Smooth muscle cell (in vitro differentiated cells): ENCODE results near the gene DISC1. TPM values are rescaled to one million over a fixed set of nuclear protein-coding genes. Genes with fewer than 3 reads are reported as not detected.

Source experiments
- DNase-seq: peaks from one replicate; lab custom pipeline; 2025; ENCODE audit not compliant: unreplicated experiment; lab: John Stamatoyannopoulos, UW
- H2AFZ ChIP-seq: fragments of 200-600 bp; sonication (generic); 2 replicates; pipeline ENCODE4 v1.6.0; 2016; ENCODE audit warnings: antibody characterized with exemption, low read depth, mild to moderate bottlenecking
- H3F3A ChIP-seq: fragments of 200-600 bp; sonication (generic); 2 replicates; pipeline ENCODE4 v1.6.0; 2017; ENCODE audit warnings: antibody characterized with exemption, low read depth
- H3K27ac ChIP-seq: fragments of 200-600 bp; sonication (generic); 2 replicates; pipeline ENCODE4 v1.5.1; 2016; ENCODE audit warnings: low read depth, mild to moderate bottlenecking
- H3K27me3 ChIP-seq: fragments of 200-600 bp; sonication (generic); 2 replicates; pipeline ENCODE4 v1.6.1; 2016; ENCODE audit warnings: low read depth, mild to moderate bottlenecking
- H3K36me3 ChIP-seq: fragments of 200-600 bp; sonication (generic); 2 replicates; pipeline ENCODE4 v1.5.1; 2016; ENCODE audit warnings: low read depth
- H3K4me1 ChIP-seq: fragments of 200-600 bp; sonication (generic); 2 replicates; pipeline ENCODE4 v1.5.1; 2016; ENCODE audit warnings: low read depth
- H3K4me2 ChIP-seq: fragments of 200-600 bp; sonication (generic); 2 replicates; pipeline ENCODE4 v1.6.0; 2016; ENCODE audit warnings: mild to moderate bottlenecking
- H3K4me3 ChIP-seq: fragments of 200-600 bp; sonication (generic); 2 replicates; pipeline ENCODE4 v1.5.1; 2016; ENCODE audit warnings: mild to moderate bottlenecking
- H3K79me2 ChIP-seq: fragments of 200-600 bp; sonication (generic); 2 replicates; pipeline ENCODE4 v1.6.0; 2016; ENCODE audit warnings: low read depth, mild to moderate bottlenecking
- H3K9ac ChIP-seq: fragments of 200-600 bp; sonication (generic); 2 replicates; pipeline ENCODE4 v1.6.0; 2016; ENCODE audit warnings: low read depth
- H3K9me3 ChIP-seq: fragments of 200-600 bp; sonication (generic); replicated peaks from 2 replicates; pipeline ENCODE4 v1.5.1; 2016; ENCODE audit warnings: low read depth
- H4K20me1 ChIP-seq: fragments of 200-600 bp; sonication (generic); 2 replicates; pipeline ENCODE4 v1.6.0; 2016; ENCODE audit warnings: low read depth
- WGBS: methylation state at CpG from one replicate; pipeline ENCODE4 v1.1.7; 2016; ENCODE audit warnings: low lambda C conversion rate; 5-methylcytosine and 5-hydroxymethylcytosine counted together
- polyA plus RNA-seq: library from polyadenylated mRNA; unstranded; fragments of >200 nt; fragmentation: Nextera tagmentation; extraction: Ambion mirVana; gene quantifications from 2 replicates; pipeline ENCODE4 v1.2.1, GENCODE V29; 2016
- total RNA-seq: library from RNA; depleted of rRNA; stranded (reverse); fragments of >200 nt; gene quantifications from 2 replicates; pipeline ENCODE4 v1.2.3, GENCODE V29; 2014
- TF ChIP-seq, protein P1 (sequence below): fragments of 200-600 bp; sonication (generic); IDR thresholded peaks from 2 replicates; pipeline ENCODE4 v1.5.1; 2017; ENCODE audit warnings: borderline replicate concordance, mild to moderate bottlenecking, antibody characterized with exemption; ENCODE audit not compliant: insufficient read depth, poor library complexity, severe bottlenecking

DISC1 gene
- total and polyA plus RNA-seq, 2 experiments from 2014 or later = 0.89 to 4.3 TPM

DNA sequence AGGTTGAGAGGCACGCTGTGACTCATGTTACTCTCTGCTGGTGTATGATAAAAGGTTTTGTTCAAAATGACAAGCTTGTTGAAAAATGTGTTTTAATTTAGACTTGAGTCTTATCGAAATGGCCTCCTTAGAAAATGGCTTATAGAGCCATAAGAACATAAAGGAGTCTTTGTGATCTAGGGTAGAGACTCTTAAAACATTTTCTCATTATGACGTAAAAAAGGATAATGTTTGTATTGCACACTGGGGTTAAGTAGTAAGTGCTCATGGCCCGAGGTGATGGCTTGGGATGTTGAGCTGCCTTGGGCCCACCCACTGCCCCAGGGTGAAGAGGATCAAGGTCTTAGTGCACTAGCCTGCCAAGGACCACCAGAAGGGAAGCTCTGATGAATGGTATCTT, 117.4 kb downstream of the DISC1 start:
- Histone ChIP-seq H3K4me3 (no peak overlapping the region), H4K20me1 (no peaks in the 10 kb centered on the region)
- DNase-seq = no peak

DNA sequence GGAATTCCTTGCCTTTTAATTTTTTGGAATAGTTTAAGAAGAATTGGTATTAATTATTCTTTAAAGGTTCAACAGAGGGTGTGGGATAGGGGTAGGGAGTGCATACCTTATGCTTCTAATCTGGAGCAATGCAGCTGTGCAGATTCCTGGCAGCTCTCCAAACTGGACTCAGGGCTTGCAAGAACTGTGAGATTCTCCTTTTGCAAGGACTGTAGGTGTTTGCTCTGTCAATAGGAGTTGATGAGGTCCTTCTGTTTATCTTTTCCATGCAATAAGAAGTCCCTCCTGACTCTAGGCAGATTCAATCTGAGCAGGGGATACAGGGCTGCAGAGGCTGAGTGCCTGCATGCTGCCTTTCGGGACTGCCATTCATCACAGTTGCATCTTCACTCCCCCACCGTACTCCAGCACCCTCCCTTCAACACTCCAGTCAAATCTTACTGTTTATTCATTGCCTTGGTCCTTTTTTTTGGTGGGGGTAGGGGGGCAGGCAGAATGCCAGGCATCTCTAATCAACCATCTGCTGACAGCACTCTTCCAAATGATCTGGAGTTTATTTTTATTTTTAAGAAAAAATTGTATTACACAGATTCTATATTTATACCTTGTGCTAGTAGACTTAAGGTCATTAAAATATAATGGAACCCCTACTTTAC, 122.3 kb downstream of the DISC1 start:
- no peaks in the 10 kb centered on the region for H3K36me3 ChIP-seq
- 90% methylated on average over 2 of the region's 2 CpGs for WGBS
- H2AFZ ChIP-seq = no peak overlapping the region
- no peaks in the 10 kb centered on the region for H4K20me1 ChIP-seq
- H3K79me2 ChIP-seq = no peaks in the 10 kb centered on the region
- no peak overlapping the region for H3K27ac ChIP-seq
- H3K9me3 ChIP-seq = no peaks in the 10 kb centered on the region
- no peak for DNase-seq
- no peak overlapping the region for H3K4me2 ChIP-seq
- no peaks in the 10 kb centered on the region for H3K4me1 ChIP-seq
- no peak overlapping the region for H3K9ac ChIP-seq
- no peaks in the 10 kb centered on the region for H3F3A ChIP-seq
- H3K4me3 ChIP-seq = no peak overlapping the region
- TF ChIP-seq, protein P1, sequence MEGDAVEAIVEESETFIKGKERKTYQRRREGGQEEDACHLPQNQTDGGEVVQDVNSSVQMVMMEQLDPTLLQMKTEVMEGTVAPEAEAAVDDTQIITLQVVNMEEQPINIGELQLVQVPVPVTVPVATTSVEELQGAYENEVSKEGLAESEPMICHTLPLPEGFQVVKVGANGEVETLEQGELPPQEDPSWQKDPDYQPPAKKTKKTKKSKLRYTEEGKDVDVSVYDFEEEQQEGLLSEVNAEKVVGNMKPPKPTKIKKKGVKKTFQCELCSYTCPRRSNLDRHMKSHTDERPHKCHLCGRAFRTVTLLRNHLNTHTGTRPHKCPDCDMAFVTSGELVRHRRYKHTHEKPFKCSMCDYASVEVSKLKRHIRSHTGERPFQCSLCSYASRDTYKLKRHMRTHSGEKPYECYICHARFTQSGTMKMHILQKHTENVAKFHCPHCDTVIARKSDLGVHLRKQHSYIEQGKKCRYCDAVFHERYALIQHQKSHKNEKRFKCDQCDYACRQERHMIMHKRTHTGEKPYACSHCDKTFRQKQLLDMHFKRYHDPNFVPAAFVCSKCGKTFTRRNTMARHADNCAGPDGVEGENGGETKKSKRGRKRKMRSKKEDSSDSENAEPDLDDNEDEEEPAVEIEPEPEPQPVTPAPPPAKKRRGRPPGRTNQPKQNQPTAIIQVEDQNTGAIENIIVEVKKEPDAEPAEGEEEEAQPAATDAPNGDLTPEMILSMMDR = no peak
- H3K27me3 ChIP-seq = no peaks in the 10 kb centered on the region

More for the DNA sequence above, 117.4 kb downstream of the DISC1 start:
- Histone ChIP-seq H3K27ac (no peak overlapping the region), H3K27me3 (no peaks in the 10 kb centered on the region), H3K9ac (no peak overlapping the region), H3K4me2 (no peak overlapping the region), H3K36me3 (no peaks in the 10 kb centered on the region), H3K4me1 (no peaks in the 10 kb centered on the region), H3K9me3 (no peaks in the 10 kb centered on the region), H3K79me2 (no peaks in the 10 kb centered on the region), H3F3A (no peaks in the 10 kb centered on the region), H2AFZ (no peak overlapping the region)
- TF ChIP-seq, protein P1 = no peak
- 78% methylated on average over 4 of the region's 4 CpGs for WGBS

DNA sequence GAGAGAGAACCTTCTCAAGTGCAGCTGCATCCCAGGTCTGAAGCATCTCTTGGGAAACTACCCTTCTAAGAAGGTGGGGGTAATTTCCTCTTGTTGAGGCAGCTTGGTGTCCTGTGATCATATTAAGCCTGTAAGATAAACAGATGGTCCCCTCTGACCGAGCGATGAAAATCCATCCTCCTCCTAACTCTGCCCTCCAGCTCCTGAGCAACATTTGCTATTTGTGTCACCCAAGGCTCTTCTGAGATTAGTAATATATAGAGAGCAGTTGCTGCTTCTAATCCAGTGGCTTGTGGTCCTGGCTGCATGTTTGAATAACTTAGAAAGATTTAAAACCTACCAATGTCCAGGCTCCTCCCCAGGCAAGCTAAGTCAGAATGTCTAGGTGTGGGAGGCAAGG, 123.7 kb downstream of the DISC1 start:
- no peak overlapping the region for H3K4me3 ChIP-seq
- no peaks in the 10 kb centered on the region for H3K79me2 ChIP-seq
- H4K20me1 ChIP-seq = no peaks in the 10 kb centered on the region
- no peak overlapping the region for H2AFZ ChIP-seq
- DNase-seq = no peak
- H3F3A ChIP-seq = no peaks in the 10 kb centered on the region
- WGBS = 73% methylated on average over 2 of the region's 2 CpGs
- H3K27me3 ChIP-seq = no peaks in the 10 kb centered on the region
- no peaks in the 10 kb centered on the region for H3K9me3 ChIP-seq
- no peaks in the 10 kb centered on the region for H3K4me1 ChIP-seq
- no peaks in the 10 kb centered on the region for H3K36me3 ChIP-seq
- TF ChIP-seq, protein P1 = no peak
- no peak overlapping the region for H3K9ac ChIP-seq
- no peak overlapping the region for H3K27ac ChIP-seq
- no peak overlapping the region for H3K4me2 ChIP-seq

DNA sequence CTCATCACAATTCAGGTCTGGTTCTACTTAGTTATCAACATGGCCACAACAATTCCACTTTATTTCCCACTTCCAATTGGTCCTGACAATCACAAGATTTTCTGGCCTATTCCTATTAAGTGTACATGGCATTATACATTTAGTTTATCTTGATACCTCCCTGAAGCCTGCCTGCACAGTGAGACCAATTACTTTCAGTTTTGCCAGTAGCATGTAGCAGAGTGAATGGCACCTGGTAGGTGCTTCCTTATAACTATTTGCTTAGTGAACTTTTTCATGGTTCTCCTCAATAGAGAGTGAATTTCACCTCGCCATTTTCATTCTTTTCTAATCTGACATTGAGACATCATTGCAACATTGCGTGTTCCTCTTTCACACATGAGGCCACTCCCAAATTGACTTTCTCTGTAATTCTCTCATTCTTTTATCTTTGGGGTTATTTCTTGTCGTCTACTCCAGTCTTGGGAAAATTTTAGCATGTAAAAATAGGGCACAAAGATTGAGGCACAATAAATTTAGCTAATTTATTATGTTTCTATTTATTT, 124.3 kb downstream of the DISC1 start:
- Histone ChIP-seq H3K79me2 (no peaks in the 10 kb centered on the region), H3K4me1 (no peaks in the 10 kb centered on the region), H3K9ac (no peak overlapping the region), H3F3A (no peaks in the 10 kb centered on the region), H3K27me3 (no peaks in the 10 kb centered on the region), H3K4me2 (no peak overlapping the region), H4K20me1 (no peaks in the 10 kb centered on the region), H3K4me3 (no peak overlapping the region), H2AFZ (no peak overlapping the region), H3K36me3 (no peaks in the 10 kb centered on the region), H3K9me3 (no peaks in the 10 kb centered on the region), H3K27ac (no peak overlapping the region)
- TF ChIP-seq, protein P1 = no peak
- no peak for DNase-seq
- 90% methylated on average over 3 of the region's 3 CpGs for WGBS
